Renal cortical epithelial cell (primary cell): ENCODE measurements around the gene NCK2. TPM values are rescaled to one million over a fixed set of nuclear protein-coding genes. Genes with fewer than 3 reads are reported as not detected.
"Not testable (repeated sequence)": the region's sequence is repeated elsewhere in the genome, so short reads cannot be mapped to it uniquely, and the experiment has no call there.

ENCODE experiments used
- DNase-seq: peaks from one replicate; pipeline ENCODE4 v3.0.0-alpha.2; 2011; ENCODE audit warnings: low read depth
- total RNA-seq: library from RNA; depleted of rRNA; stranded (reverse); fragments of >200 nt; gene quantifications from 2 replicates; pipeline ENCODE4 v1.2.3, GENCODE V29; 2014

NCK2 gene
- total RNA-seq, 1 donor from 2014 or later = 65.0 TPM

GRCh38 chr2:105756435-105756834, 11.7 kb downstream of the NCK2 start:
- no peak for DNase-seq

GRCh38 chr2:105756865-105757264, 12.2 kb downstream of the NCK2 start:
- DNase-seq = not testable (repeated sequence)

DNA sequence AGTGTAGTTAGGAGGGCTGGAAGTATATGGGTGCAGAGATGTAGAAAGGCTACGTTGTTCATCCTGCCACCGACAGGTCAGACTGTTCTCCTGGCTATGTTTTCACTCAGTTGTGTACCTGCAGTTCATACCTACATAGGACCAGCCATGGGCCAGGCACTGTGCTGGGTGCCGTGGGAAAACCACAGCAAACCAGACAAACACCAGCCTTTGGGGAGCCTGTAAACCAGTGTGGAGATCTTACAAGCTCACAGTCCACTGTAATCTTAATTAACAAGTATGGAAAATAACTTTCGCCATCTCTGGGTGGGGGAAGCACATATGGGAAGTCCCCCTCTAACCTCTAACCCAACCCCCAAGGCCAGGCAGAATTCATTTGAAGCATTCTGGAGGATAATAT, 12.7 kb downstream of the NCK2 start:
- no peak for DNase-seq

- DNase-seq = no peak
These were observed 15.5 kb downstream of the NCK2 start for GRCh38 chr2:105760191-105760590.

GRCh38 chr2:105760639-105761337, 16.1 kb downstream of the NCK2 start:
- DNase-seq = no peak

- DNase-seq = no peak
These were observed 17.3 kb downstream of the NCK2 start for GRCh38 chr2:105761931-105762515.

DNA sequence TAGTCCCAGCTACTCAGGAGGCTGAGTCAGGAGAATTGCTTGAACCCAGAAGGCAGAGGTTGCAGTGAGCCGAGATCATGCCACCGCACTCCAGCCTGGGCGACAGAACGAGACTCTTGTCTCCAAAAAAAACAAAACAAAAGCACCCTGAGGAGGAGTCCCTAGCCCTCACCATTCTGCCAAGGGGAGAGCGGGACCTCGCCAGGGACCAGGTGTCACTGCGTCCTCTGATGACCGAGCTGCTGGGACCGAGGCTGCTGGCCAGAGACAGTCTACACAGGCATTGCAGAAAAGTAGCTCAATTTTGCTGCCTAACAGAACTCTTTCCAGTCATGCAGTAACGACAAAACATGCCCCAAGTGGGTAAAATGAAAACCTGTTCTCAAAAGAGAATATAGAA, 18.4 kb downstream of the NCK2 start:
- DNase-seq = no peak

DNA sequence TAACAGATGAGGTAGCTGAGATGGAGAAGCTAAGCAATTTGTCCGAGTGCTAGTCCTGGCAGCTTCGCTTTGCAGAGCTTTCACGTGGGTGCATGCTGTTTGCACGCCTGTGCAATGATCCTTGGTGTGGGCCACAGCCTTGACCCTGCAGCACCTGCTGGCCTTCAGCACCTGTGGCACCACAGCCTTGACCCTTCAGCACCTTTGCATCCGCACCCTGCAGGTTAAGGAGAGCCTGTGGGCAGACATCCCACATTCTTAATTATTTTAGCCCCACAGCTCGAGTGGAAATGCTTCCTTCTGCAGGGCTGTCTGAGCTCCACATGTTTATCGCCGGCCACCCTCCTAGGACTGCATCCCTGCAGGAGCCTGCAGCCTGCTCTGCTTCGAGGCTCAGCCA, 19.3 kb downstream of the NCK2 start:
- no peak for DNase-seq

DNA sequence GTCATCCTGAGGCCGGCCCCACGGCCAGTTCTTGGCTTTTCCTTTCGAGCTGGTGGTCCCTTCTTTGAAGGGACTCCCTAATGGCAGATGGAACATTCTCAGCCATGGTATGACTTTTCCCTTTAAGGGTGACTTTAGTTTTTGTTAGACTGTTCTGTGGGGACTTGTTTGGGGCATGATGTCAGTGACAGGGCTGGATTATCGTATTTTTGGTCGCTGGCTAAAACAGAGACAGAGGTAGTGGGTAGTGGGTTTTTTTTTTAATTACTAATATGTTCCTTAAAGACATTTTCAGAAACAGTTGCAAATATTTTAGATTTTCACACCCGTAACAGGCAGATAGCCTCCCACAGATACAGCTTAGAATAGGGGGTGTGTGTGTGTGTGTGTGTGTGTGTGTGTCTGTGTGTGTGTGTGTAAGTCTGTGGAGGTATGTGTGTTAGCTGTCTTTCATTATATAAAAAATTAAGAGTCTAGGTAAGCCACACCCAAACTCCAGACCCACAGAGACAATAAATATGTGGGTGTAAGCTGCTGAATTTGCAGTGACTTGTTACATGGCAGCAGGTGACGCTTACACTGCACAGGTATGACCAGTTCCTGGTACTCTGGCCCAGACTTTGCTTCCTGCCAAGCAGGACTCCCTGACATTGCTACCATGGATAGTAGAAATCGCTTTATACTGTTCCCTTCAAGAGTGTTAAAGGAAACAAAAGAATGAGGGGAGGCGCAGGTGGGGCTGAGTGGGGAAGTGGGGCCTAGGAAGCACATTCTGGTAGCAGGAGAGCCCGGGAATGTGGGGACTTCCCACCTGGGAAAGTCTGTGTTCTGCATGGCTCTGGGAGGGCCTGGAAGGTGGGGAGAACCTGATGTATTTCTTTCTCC, 20.9 kb downstream of the NCK2 start:
- no peak for DNase-seq

DNA sequence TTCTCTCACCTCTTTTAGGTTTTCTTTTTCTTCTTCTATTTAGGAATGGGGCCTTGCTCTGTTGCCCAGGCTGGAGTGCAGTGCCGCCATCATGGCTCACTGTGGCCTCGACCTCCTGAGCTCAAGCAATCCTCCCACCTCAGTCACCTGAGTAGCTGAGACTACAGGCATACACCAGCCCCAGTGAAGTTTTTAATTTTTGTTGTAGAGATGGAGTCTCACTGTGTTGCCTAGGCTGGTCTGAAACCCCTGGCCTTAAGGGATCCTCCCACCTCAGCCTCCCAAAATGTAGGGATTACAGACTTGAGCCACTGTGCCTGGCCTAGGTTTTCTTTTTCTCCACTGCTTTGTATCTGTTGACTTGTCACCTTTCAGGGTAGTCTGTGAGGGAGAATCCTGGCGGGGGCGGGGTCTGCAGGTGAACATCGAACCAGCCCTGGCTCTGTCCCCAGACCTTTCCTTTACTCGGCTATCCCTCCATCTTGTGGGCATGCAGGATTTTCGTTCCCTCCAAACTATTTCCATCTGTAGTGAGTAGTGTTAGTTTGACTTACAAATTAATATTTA, 21.7 kb downstream of the NCK2 start:
- DNase-seq = no peak

GRCh38 chr2:105768176-105768575, 23.5 kb downstream of the NCK2 start:
- DNase-seq = no peak

DNA sequence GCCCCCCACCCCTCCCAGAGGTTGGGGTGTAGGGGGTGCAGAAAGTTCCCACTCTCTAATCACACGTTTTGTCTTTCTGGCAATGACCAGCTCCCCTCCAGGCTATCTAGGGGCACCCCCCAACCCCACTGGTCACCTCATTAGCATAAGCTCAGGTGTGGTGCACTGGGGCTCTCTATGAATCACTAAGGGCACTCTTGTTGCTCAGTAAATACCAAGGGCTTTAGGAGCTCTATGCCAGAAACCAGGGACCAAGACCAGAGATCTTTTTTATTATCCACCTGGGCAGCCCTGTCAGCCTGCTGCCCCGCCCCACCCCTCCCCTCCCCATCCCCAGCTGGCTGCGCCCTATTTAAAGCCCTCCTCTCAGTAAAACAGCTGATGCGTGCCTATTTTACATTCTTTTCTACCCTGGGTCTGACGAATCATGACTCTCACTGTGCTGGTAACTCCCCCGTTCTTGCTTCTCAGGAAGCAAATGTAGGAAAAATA, 24.3 kb downstream of the NCK2 start:
- DNase-seq = peak; percentile 87

GRCh38 chr2:105769504-105769903, 24.8 kb downstream of the NCK2 start:
- peak; percentile 45 for DNase-seq

GRCh38 chr2:105770149-105770548, 25.4 kb downstream of the NCK2 start:
- no peak for DNase-seq

DNA sequence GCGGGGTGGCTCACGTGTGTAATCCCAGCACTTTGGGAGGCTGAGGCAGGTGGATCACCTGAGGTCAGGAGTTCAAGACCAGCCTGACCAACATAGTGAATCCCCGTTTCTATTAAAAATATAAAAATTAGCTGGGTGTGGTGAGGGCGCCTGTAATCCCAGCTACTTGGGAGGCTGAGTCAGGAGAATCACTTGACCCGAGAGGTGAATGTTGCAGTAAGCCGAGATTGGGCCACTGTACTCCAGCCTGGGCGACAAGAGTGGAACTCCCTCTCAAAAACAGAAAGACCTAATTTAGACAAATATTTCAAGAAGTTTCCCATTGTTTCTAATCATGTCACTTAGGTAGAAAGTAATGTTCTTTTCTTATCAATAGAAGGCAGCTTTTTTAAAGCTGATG, 26.6 kb downstream of the NCK2 start:
- not testable (repeated sequence) for DNase-seq

- no peak for DNase-seq
These were observed 27.1 kb downstream of the NCK2 start for GRCh38 chr2:105771836-105772235.

GRCh38 chr2:105772362-105772761, 27.6 kb downstream of the NCK2 start:
- DNase-seq = peak; percentile 37

- DNase-seq = no peak
These were observed 28.9 kb downstream of the NCK2 start for GRCh38 chr2:105773568-105773967.

DNA sequence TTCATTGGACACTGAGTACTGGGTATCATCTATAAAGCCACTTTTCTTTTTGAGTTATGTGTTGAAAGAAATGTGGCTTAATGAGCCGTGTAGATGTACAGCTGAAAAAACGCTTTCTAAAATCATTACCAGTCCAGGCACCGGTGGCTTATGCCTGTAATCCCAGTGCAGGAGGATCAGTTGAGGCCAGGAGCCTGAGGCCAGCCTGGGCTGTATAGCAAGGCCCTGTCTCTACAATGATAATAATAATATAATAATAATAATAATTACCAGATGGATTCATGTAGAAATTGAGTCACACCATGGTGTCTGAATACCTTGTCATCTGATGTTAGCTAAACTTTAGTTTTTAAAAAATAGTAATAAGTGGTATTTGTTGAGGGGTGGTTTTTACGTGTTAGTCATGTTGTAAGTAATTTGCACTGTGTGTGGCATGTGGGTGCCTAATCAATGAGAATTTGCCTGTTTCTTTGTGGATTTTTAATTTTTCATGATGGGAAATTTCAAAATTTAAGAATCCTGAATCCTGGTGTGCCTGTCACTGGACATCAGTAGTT, 30.1 kb downstream of the NCK2 start:
- no peak for DNase-seq

- no peak for DNase-seq
These were observed 31.3 kb downstream of the NCK2 start for GRCh38 chr2:105775809-105776559.

DNA sequence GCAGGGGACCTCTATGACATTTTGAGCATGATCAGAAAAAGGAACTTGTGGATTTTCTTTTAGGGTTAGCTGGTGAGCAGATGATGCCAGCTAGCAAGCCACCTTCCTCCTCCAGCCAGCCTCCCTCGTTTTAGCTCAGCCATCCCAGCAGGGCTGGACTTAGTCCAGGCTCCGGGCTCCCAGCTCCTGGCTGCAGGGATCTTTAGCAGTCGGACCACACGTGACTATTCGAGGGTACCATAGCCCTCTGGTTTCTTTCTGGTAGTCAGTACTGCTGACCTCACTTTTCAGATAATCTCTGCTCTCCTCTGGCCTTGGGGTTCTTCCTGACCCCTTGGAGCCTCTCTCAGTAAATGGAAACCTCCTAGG, 31.8 kb downstream of the NCK2 start:
- no peak for DNase-seq
